GM21619 (cell line): ENCODE results near the gene ZNF740.
"Not testable (repeated sequence)": the region's sequence is repeated elsewhere in the genome, so short reads cannot be mapped to it uniquely, and the experiment has no call there.

Source experiments
- ATAC-seq: cut with Tn5 transposase; IDR thresholded peaks from one replicate; pipeline ENCODE4 v1.9.1; 2021; ENCODE audit not compliant: unreplicated experiment

Gene ZNF740

DNA sequence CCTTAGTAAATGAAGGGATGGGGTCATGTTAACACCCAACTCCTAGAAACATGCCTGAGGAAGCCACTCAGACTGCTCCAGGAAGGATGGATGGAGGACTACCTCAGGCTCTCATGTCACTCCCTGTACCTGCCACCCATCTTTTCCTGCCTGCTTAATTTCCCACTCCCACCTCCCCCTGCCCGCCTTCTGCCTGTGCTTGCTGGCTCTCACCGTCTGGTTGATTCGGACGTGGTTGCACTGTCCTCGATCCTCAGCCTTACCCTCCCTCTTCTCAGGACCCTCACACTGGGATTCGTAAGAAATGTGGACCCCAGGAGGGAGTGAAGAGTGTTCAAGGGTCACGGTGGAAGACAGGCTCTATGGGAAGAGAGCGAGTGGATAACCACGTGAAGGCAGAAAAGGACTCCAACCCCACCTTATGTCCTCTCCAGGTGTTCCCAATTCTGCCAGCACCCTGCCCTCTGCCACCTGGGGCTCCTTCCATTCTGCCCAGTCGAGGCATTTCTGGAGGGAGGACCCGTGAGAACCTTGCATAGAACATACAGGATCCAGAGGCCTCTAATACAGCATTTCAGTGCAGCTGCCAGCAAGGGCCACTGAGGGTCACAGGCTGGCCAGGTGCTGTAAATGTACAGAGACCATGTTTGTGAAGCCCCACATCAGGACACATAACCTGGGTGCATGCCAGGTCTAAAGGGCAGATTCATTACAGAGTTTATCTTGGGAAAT is 13.6 kb downstream of the ZNF740 start:
- ATAC-seq: no peak

- no peak for ATAC-seq
Measured at GRCh38 chr12:53194973-53195372, 14.5 kb downstream of the ZNF740 start.

GRCh38 chr12:53195516-53196420 is 15.2 kb downstream of the ZNF740 start:
- ATAC-seq: no peak

- no peak for ATAC-seq
Measured at GRCh38 chr12:53196486-53196885, 16.0 kb downstream of the ZNF740 start.

DNA sequence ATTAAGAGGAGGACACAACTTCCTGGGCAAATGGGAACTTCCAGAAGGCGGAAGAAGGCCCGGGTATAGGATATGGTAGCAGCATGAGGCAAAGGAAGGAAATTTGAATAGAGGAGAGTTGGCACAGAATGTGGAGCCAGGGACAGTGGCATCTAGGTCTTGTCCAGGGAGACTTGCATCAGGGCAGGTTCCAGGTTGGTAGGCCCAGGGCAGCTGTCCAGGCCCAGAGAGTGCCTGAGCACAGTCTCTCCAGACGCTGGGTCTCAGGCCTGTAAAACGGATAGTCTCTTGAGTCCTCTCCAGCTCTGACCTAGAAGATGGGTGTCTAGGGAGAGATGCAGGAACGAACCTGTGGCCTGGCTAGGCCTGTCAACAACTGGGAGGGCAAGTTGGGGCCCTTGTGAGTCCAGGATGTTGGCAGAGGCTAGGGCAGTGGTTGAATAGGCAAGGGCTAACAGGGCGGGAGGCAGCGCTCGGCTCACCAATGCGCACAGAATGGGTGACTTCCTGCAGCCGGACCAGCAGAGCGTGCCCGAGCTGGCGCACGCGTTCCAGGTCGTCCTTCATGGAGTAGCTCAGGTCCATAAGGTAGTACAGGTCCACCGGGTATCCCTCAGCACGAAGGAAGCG is 16.6 kb downstream of the ZNF740 start:
- no peak for ATAC-seq

- ATAC-seq: no peak
Measured at GRCh38 chr12:53198486-53199110, 18.1 kb downstream of the ZNF740 start.

GRCh38 chr12:53199700-53200099 is 19.2 kb downstream of the ZNF740 start:
- ATAC-seq: no peak

GRCh38 chr12:53200107-53200457 is 19.6 kb downstream of the ZNF740 start:
- ATAC-seq: peak; percentile 13

DNA sequence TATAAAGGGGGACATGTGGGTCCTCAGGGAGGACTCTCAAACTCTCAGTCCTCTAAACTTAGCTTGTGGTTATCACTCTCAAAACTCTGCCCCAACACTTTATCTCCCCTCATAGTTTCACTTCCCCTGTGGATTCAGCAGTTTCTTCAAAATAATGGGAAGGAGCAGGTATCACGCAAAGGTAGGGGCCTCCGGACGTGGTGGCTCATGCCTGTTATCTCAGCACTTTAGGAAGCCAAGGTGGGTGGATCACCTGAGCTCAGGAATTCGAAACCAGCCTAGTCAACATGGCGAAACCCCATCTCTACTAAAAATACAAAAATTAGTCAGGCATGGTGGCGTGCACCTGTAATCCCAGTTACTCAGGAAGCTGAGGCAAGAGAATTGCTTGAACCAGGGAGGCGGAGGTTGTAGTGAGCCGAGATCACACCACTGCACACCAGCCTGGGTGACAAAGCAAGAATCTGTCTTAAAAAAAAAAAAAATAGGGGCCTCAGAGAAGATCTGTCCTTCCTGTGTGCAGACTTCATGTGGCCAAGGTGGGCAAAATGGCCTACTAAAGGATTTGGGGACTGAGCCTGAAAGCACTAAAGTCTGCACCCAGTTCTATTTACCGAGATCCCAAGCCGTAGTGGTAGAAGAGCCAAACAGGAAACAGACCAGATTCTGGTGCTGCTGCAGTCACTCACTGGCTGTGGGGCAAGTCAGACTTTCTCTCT is 20.1 kb downstream of the ZNF740 start:
- peak; percentile 52 for ATAC-seq

DNA sequence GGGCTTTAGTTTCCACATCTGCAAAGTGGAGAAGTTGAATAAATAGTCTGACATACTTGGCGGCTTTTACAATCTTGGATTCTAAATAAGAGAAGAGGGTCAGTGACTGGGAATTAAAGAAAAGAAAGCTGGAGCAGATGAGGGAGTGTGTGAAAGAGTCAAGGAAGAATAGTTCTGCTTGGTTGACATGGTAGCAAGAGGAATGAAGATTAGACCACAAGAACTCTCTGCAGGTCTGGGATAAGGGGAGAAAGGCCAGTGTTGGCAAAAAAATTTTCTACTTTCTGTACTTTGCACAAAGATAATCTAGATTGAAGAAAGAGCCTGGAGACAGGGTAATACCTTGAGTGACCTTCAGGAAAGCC is 20.6 kb downstream of the ZNF740 start:
- no peak for ATAC-seq

- no peak for ATAC-seq
Measured at GRCh38 chr12:53201639-53202038, 21.1 kb downstream of the ZNF740 start.

DNA sequence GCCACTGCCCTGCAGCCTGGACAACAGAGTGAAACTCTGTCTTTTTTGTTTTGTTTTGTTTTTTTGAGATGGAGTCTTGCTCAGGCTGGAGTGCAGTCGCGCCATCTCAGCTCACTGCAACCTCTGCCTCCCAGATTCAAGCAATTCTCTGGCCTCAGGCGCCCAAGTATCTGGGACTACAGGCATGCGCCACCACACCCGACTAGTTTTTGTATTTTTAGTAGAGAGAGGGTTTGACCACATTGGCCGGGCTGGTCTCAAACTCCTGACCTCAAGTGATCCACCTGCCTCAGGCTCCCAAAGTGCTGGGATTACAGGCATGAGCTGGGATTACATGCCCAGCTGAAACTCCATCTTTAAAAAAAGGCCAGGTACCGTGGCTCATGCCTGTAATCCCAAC is 21.8 kb downstream of the ZNF740 start:
- ATAC-seq: not testable (repeated sequence)

- no peak for ATAC-seq
Measured at GRCh38 chr12:53204351-53204750, 23.8 kb downstream of the ZNF740 start.

DNA sequence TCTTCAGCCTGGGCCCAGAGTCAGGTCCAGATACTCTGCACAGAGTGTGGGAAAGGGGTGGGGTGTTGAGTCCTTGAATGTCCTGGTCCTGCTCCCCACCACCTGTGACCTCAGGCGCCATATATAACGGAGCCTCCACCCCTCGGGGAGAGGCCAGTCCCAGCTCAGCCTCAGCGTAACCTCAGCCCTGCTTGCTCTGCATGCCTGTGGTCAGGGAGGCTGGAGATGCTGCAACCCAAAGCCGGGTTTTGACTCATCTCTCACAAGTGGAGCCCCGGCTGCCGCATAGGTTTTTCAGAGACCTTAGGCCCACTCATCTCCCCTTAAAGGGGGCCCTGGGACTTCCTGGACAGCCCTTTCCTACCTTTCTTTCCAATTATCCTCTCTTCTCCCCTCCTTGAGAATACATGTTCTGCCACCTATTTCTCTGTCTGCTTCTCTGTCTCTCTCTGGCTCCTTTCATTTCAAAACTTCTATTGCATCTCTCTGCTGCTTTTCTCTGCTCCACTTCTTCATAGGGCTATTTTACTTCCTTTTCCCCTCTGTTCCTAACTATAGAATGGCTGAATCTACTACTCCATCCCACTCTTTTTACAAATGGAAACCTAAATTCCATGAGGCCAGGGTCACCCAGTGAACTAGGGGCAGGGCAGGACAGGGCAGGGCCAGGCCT is 25.4 kb downstream of the ZNF740 start:
- peak; percentile 65 for ATAC-seq

- peak; percentile 53 for ATAC-seq
Measured at GRCh38 chr12:53207042-53207441, 26.5 kb downstream of the ZNF740 start, which contains the start of gene ITGB7. Gene ITGB7, minus strand, starts transcription at chr12:53207251. Its CDS starts 6,808 bp downstream, at chr12:53200443.

DNA sequence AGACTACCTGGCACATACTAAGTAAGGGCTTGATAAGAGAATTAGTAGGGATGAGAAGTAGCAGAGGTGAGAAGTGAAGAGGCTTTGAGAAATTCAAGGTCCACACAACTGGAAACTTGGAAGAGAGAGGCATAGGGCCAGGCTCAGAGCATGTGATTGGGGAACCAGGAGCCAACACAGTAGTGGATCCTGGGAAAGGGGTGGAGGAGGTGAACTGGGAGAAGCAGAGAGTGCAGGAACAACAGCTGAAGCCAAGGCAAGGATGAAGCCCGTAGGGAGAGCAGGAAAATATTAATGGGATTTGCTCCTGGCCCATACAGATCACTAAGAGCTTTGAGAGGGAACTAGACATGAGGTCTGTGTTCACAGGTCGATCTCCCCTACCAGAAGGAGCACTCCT is 27.9 kb downstream of the ZNF740 start:
- ATAC-seq: no peak

GRCh38 chr12:53208877-53209463 is 28.4 kb downstream of the ZNF740 start:
- ATAC-seq: peak; percentile 49

DNA sequence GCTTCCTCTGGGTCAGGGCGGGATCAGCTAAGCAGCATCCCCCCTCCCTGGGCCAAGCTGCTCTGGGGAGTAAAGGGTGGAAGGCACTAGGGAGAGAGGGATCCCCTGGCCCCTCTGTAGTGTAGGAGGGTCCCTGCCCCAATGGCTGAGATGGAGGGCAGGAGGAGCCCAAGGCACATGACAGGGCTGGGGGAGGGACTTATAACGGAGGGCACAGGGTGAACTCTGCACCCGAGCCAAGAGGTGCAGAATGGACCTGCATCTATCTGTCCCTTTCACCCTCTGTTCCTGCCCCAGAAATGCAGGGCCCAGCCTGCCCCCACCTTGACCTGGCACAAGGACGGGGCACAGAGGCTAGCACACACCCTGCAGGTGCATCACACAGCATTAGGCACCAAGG is 30.3 kb downstream of the ZNF740 start:
- no peak for ATAC-seq

DNA sequence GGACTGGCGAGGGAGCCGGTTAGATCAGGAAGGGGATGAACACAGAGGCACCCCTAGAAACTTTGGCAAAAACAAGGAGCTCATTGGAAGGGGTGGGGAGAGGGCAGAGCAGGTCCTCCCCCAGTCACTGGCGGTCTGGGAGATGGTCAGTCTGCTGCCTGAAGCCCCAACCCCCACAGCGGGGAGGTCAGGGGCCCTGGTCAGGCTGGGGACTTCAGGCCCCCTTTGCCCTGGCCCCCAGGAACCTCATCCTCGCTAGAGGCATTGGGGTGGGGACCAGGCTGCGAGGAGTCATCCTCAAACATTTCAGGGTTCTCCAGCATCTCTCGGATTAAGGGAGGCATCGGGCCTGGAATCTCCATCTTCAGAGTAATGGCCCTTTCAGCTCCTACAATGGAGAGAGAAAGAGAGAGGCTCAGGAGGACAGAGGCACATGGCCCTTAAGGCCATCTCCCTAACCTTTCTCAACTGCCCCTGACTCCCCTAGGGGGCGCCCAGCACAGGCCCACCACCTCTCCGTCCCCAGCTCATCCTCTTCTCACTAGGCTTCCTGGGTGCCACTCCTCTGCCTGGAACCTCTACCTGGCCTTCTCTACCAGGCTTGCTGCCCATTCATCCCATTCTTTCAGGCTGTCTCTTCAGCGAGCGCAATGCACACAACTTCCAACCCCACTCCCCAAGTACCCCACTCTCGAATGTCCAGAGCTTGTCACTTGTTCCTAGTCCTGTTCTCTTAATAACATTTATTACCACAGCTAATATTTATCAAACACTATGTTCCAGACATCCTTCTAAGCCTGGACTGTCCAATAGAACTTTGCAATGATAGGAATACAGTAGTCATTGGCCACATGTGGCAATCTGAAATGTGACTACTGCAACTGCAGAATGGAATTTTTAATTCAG is 31.2 kb downstream of the ZNF740 start:
- no peak for ATAC-seq
